ENCODE results near the gene ADAMTS8.

Gene ADAMTS8

GRCh38 chr11:130421697-130422096, 6.7 kb downstream of the ADAMTS8 start:
- Histone ChIP-seq H3K18ac (ENCODE audit: low read length) (no peak overlapping the region), H4K5ac (ENCODE audit: low read length) (no peak overlapping the region), H4K8ac (ENCODE audit: low read depth, low read length) (no peak overlapping the region), H3K23ac (ENCODE audit: low read length) (no peak overlapping the region), H3K9ac (ENCODE audit: low read length) (no peak overlapping the region), H3K36me3 (ENCODE audit: control insufficient read depth, insufficient read depth, low read length) (no peaks in the 10 kb centered on the region), H3K27me3 (ENCODE audit: insufficient read depth, low read length, poor library complexity) (no peaks in the 10 kb centered on the region), H2BK5ac (ENCODE audit: low read length) (no peak overlapping the region), H3K79me2 (ENCODE audit: control insufficient read depth, insufficient read depth, low read length) (no peaks in the 10 kb centered on the region), H3K79me1 (ENCODE audit: low read length) (no peaks in the 10 kb centered on the region), H2BK15ac (replicated peaks; ENCODE audit: low read depth) (no peak overlapping the region), H3K4me2 (ENCODE audit: low read length) (no peak overlapping the region), H3K56ac (ENCODE audit: low read length) (no peak overlapping the region), H2BK120ac (ENCODE audit: low read depth, low read length) (no peak overlapping the region), H3K4me3 (ENCODE audit: low read length) (no peak overlapping the region), H2AK5ac (ENCODE audit: low read length) (no peak overlapping the region), H3K27ac (ENCODE audit: low read depth, low read length) (no peak overlapping the region), H3K4ac (ENCODE audit: low read depth, low read length) (no peak overlapping the region), H3K4me1 (ENCODE audit: control insufficient read depth, low read depth, low read length) (no peaks in the 10 kb centered on the region)
- DNase-seq: no peak
- no CpG with 5 or more reads among the region's 8 CpGs for WGBS (ENCODE audit: extremely low coverage, insufficient coverage, low lambda C conversion rate)

GRCh38 chr11:130421199-130421585, 7.2 kb downstream of the ADAMTS8 start:
- H2AK5ac ChIP-seq (ENCODE audit: low read length): no peak overlapping the region
- H3K36me3 ChIP-seq (ENCODE audit: control insufficient read depth, insufficient read depth, low read length): no peaks in the 10 kb centered on the region
- H3K56ac ChIP-seq (ENCODE audit: low read length): peak overlapping the region; percentile 36
- no peaks in the 10 kb centered on the region for H3K79me1 ChIP-seq (ENCODE audit: low read length)
- H3K4me2 ChIP-seq (ENCODE audit: low read length): no peak overlapping the region
- no peak for DNase-seq
- H2BK15ac ChIP-seq (replicated peaks; ENCODE audit: low read depth): no peak overlapping the region
- H3K4me1 ChIP-seq (ENCODE audit: control insufficient read depth, low read depth, low read length): no peaks in the 10 kb centered on the region
- no peaks in the 10 kb centered on the region for H3K27me3 ChIP-seq (ENCODE audit: insufficient read depth, low read length, poor library complexity)
- H3K27ac ChIP-seq (ENCODE audit: low read depth, low read length): no peak overlapping the region
- H2BK120ac ChIP-seq (ENCODE audit: low read depth, low read length): no peak overlapping the region
- no peak overlapping the region for H3K4me3 ChIP-seq (ENCODE audit: low read length)
- no peak overlapping the region for H3K18ac ChIP-seq (ENCODE audit: low read length)
- H3K9ac ChIP-seq (ENCODE audit: low read length): no peak overlapping the region
- H3K79me2 ChIP-seq (ENCODE audit: control insufficient read depth, insufficient read depth, low read length): no peaks in the 10 kb centered on the region
- no peak overlapping the region for H4K5ac ChIP-seq (ENCODE audit: low read length)
- H3K4ac ChIP-seq (ENCODE audit: low read depth, low read length): no peak overlapping the region
- no peak overlapping the region for H4K8ac ChIP-seq (ENCODE audit: low read depth, low read length)
- H3K23ac ChIP-seq (ENCODE audit: low read length): peak overlapping the region; percentile 53
- WGBS (ENCODE audit: extremely low coverage, insufficient coverage, low lambda C conversion rate): no CpG with 5 or more reads among the region's 7 CpGs
- H2BK5ac ChIP-seq (ENCODE audit: low read length): no peak overlapping the region

- Histone ChIP-seq H3K79me2 (ENCODE audit: control insufficient read depth, insufficient read depth, low read length) (no peaks in the 10 kb centered on the region), H3K9ac (ENCODE audit: low read length) (no peak overlapping the region), H4K8ac (ENCODE audit: low read depth, low read length) (no peak overlapping the region), H3K18ac (ENCODE audit: low read length) (no peak overlapping the region), H3K27ac (ENCODE audit: low read depth, low read length) (no peak overlapping the region), H2AK5ac (ENCODE audit: low read length) (peak overlapping the region; percentile 33), H3K27me3 (ENCODE audit: insufficient read depth, low read length, poor library complexity) (no peaks in the 10 kb centered on the region), H3K36me3 (ENCODE audit: control insufficient read depth, insufficient read depth, low read length) (no peaks in the 10 kb centered on the region), H3K4me2 (ENCODE audit: low read length) (no peak overlapping the region), H2BK15ac (replicated peaks; ENCODE audit: low read depth) (no peak overlapping the region), H3K4me3 (ENCODE audit: low read length) (no peak overlapping the region), H3K4me1 (ENCODE audit: control insufficient read depth, low read depth, low read length) (no peaks in the 10 kb centered on the region), H3K4ac (ENCODE audit: low read depth, low read length) (no peak overlapping the region), H3K23ac (ENCODE audit: low read length) (peak overlapping the region; percentile 53), H2BK120ac (ENCODE audit: low read depth, low read length) (no peak overlapping the region), H3K79me1 (ENCODE audit: low read length) (no peaks in the 10 kb centered on the region), H3K56ac (ENCODE audit: low read length) (peak overlapping the region; percentile 36), H4K5ac (ENCODE audit: low read length) (no peak overlapping the region), H2BK5ac (ENCODE audit: low read length) (no peak overlapping the region)
- DNase-seq: no peak
- WGBS (ENCODE audit: extremely low coverage, insufficient coverage, low lambda C conversion rate): no CpG with 5 or more reads among the region's 14 CpGs
Observed at GRCh38 chr11:130420478-130421198, 7.8 kb downstream of the ADAMTS8 start.

- no peak overlapping the region for H2BK5ac ChIP-seq (ENCODE audit: low read length)
- no CpG with 5 or more reads among the region's 12 CpGs for WGBS (ENCODE audit: extremely low coverage, insufficient coverage, low lambda C conversion rate)
- H3K79me2 ChIP-seq (ENCODE audit: control insufficient read depth, insufficient read depth, low read length): no peaks in the 10 kb centered on the region
- H3K27ac ChIP-seq (ENCODE audit: low read depth, low read length): no peak overlapping the region
- no peaks in the 10 kb centered on the region for H3K36me3 ChIP-seq (ENCODE audit: control insufficient read depth, insufficient read depth, low read length)
- H3K18ac ChIP-seq (ENCODE audit: low read length): no peak overlapping the region
- H4K5ac ChIP-seq (ENCODE audit: low read length): no peak overlapping the region
- no peak overlapping the region for H3K9ac ChIP-seq (ENCODE audit: low read length)
- H3K4me1 ChIP-seq (ENCODE audit: control insufficient read depth, low read depth, low read length): no peaks in the 10 kb centered on the region
- no peak overlapping the region for H3K4me3 ChIP-seq (ENCODE audit: low read length)
- DNase-seq: no peak
- H2BK120ac ChIP-seq (ENCODE audit: low read depth, low read length): no peak overlapping the region
- H3K56ac ChIP-seq (ENCODE audit: low read length): no peak overlapping the region
- H3K4me2 ChIP-seq (ENCODE audit: low read length): no peak overlapping the region
- no peak overlapping the region for H2BK15ac ChIP-seq (replicated peaks; ENCODE audit: low read depth)
- no peaks in the 10 kb centered on the region for H3K27me3 ChIP-seq (ENCODE audit: insufficient read depth, low read length, poor library complexity)
- no peak overlapping the region for H3K23ac ChIP-seq (ENCODE audit: low read length)
- no peak overlapping the region for H2AK5ac ChIP-seq (ENCODE audit: low read length)
- no peak overlapping the region for H3K4ac ChIP-seq (ENCODE audit: low read depth, low read length)
- no peaks in the 10 kb centered on the region for H3K79me1 ChIP-seq (ENCODE audit: low read length)
- H4K8ac ChIP-seq (ENCODE audit: low read depth, low read length): no peak overlapping the region
Observed at GRCh38 chr11:130418756-130419155, 9.7 kb downstream of the ADAMTS8 start.

GRCh38 chr11:130418210-130418609, 10.2 kb downstream of the ADAMTS8 start:
- Histone ChIP-seq H3K9ac (ENCODE audit: low read length) (no peak overlapping the region), H2BK5ac (ENCODE audit: low read length) (no peak overlapping the region), H3K56ac (ENCODE audit: low read length) (no peak overlapping the region), H3K4me1 (ENCODE audit: control insufficient read depth, low read depth, low read length) (no peaks in the 10 kb centered on the region), H3K4me2 (ENCODE audit: low read length) (no peak overlapping the region), H3K27me3 (ENCODE audit: insufficient read depth, low read length, poor library complexity) (no peaks in the 10 kb centered on the region), H3K4ac (ENCODE audit: low read depth, low read length) (no peak overlapping the region), H2AK5ac (ENCODE audit: low read length) (no peak overlapping the region), H3K79me1 (ENCODE audit: low read length) (no peaks in the 10 kb centered on the region), H4K5ac (ENCODE audit: low read length) (no peak overlapping the region), H2BK15ac (replicated peaks; ENCODE audit: low read depth) (no peak overlapping the region), H3K36me3 (ENCODE audit: control insufficient read depth, insufficient read depth, low read length) (no peaks in the 10 kb centered on the region), H2BK120ac (ENCODE audit: low read depth, low read length) (no peak overlapping the region), H3K18ac (ENCODE audit: low read length) (no peak overlapping the region), H3K23ac (ENCODE audit: low read length) (no peak overlapping the region), H3K27ac (ENCODE audit: low read depth, low read length) (no peak overlapping the region), H3K4me3 (ENCODE audit: low read length) (no peak overlapping the region), H4K8ac (ENCODE audit: low read depth, low read length) (no peak overlapping the region), H3K79me2 (ENCODE audit: control insufficient read depth, insufficient read depth, low read length) (no peaks in the 10 kb centered on the region)
- DNase-seq: no peak
- no CpG with 5 or more reads among the region's 5 CpGs for WGBS (ENCODE audit: extremely low coverage, insufficient coverage, low lambda C conversion rate)

- H3K27me3 ChIP-seq (ENCODE audit: insufficient read depth, low read length, poor library complexity): no peaks in the 10 kb centered on the region
Observed at GRCh38 chr11:130416906-130417305, 11.5 kb downstream of the ADAMTS8 start.

More at GRCh38 chr11:130416906-130417305, 11.5 kb downstream of the ADAMTS8 start:
- H2BK5ac ChIP-seq (ENCODE audit: low read length): no peak overlapping the region
- H3K79me1 ChIP-seq (ENCODE audit: low read length): no peaks in the 10 kb centered on the region
- no peaks in the 10 kb centered on the region for H3K4me1 ChIP-seq (ENCODE audit: control insufficient read depth, low read depth, low read length)
- no peak overlapping the region for H2AK5ac ChIP-seq (ENCODE audit: low read length)
- no peak for DNase-seq
- no peak overlapping the region for H3K23ac ChIP-seq (ENCODE audit: low read length)
- H4K8ac ChIP-seq (ENCODE audit: low read depth, low read length): no peak overlapping the region
- no peak overlapping the region for H3K4me3 ChIP-seq (ENCODE audit: low read length)
- H3K36me3 ChIP-seq (ENCODE audit: control insufficient read depth, insufficient read depth, low read length): no peaks in the 10 kb centered on the region
- no peak overlapping the region for H3K27ac ChIP-seq (ENCODE audit: low read depth, low read length)
- no peak overlapping the region for H2BK120ac ChIP-seq (ENCODE audit: low read depth, low read length)
- no peak overlapping the region for H3K4ac ChIP-seq (ENCODE audit: low read depth, low read length)
- H3K56ac ChIP-seq (ENCODE audit: low read length): no peak overlapping the region
- no CpG with 5 or more reads among the region's 11 CpGs for WGBS (ENCODE audit: extremely low coverage, insufficient coverage, low lambda C conversion rate)
- no peak overlapping the region for H3K18ac ChIP-seq (ENCODE audit: low read length)
- H3K79me2 ChIP-seq (ENCODE audit: control insufficient read depth, insufficient read depth, low read length): no peaks in the 10 kb centered on the region
- no peak overlapping the region for H3K9ac ChIP-seq (ENCODE audit: low read length)
- no peak overlapping the region for H3K4me2 ChIP-seq (ENCODE audit: low read length)
- no peak overlapping the region for H4K5ac ChIP-seq (ENCODE audit: low read length)
- no peak overlapping the region for H2BK15ac ChIP-seq (replicated peaks; ENCODE audit: low read depth)

All from mesendoderm (in vitro differentiated cells).